Measurements from ENCODE around the gene TNFRSF8. TPM values are rescaled to one million over a fixed set of nuclear protein-coding genes. Genes with fewer than 3 reads are reported as not detected.

The TNFRSF8 gene
- total RNA-seq, 4 donors from 2014 or later: not detected

- Histone ChIP-seq H3K27ac (no peak overlapping the region), H3K4me3 (replicated peaks in 1 of 3) (no peak overlapping the region), H3K36me3 (no peaks in the 10 kb centered on the region), H3K27me3 (no peaks in the 10 kb centered on the region), H3K9me3 (no peaks in the 10 kb centered on the region), H3K4me1 (no peaks in the 10 kb centered on the region)
- TF ChIP-seq POLR2A (IDR thresholded peaks at IDR 0.05) (no peak), CTCF (IDR thresholded peaks at IDR 0.05) (no peak)
- WGBS, 2 donors: 82 to 83% methylated on average over 3 of the region's 3 CpGs
- DNase-seq: no peak
- intact Hi-C loops (cut with DNase I): no loop called here
Measured at GRCh38 chr1:12094180-12094579, 31.1 kb downstream of the TNFRSF8 start.

GRCh38 chr1:12095452-12096263 lies 32.6 kb downstream of the TNFRSF8 start:
- no peak overlapping the region for H3K4me3 ChIP-seq (replicated peaks in 1 of 3)
- WGBS, 2 donors: 92 to 94% methylated on average over 10 of the region's 10 CpGs
- H3K9me3 ChIP-seq: no peaks in the 10 kb centered on the region
- no peaks in the 10 kb centered on the region for H3K4me1 ChIP-seq
- intact Hi-C loops (cut with DNase I): no loop called here
- DNase-seq: no peak
- no peaks in the 10 kb centered on the region for H3K27me3 ChIP-seq
- H3K36me3 ChIP-seq: no peaks in the 10 kb centered on the region
- no peak overlapping the region for H3K27ac ChIP-seq
- TF ChIP-seq POLR2A (IDR thresholded peaks at IDR 0.05) (no peak), CTCF (IDR thresholded peaks at IDR 0.05) (no peak)

GRCh38 chr1:12096615-12097014 lies 33.5 kb downstream of the TNFRSF8 start:
- 93% methylated on average over 5 of the region's 5 CpGs for WGBS, 2 donors
- H3K9me3 ChIP-seq: no peaks in the 10 kb centered on the region
- no peak overlapping the region for H3K27ac ChIP-seq
- no peaks in the 10 kb centered on the region for H3K27me3 ChIP-seq
- TF ChIP-seq POLR2A (IDR thresholded peaks at IDR 0.05): no peak
- TF ChIP-seq CTCF (IDR thresholded peaks at IDR 0.05): no peak
- H3K4me3 ChIP-seq (replicated peaks in 1 of 3): no peak overlapping the region
- H3K4me1 ChIP-seq: no peaks in the 10 kb centered on the region
- DNase-seq: no peak
- no peaks in the 10 kb centered on the region for H3K36me3 ChIP-seq
- intact Hi-C loops (cut with DNase I): no loop called here

- H3K4me1 ChIP-seq: no peaks in the 10 kb centered on the region
- H3K27ac ChIP-seq: no peak overlapping the region
- TF ChIP-seq POLR2A (IDR thresholded peaks at IDR 0.05): no peak
- TF ChIP-seq CTCF (IDR thresholded peaks at IDR 0.05): no peak
- DNase-seq: no peak
- intact Hi-C loops (cut with DNase I): no loop called here
- no peaks in the 10 kb centered on the region for H3K9me3 ChIP-seq
- no peak overlapping the region for H3K4me3 ChIP-seq (replicated peaks in 1 of 3)
- no peaks in the 10 kb centered on the region for H3K27me3 ChIP-seq
- no peaks in the 10 kb centered on the region for H3K36me3 ChIP-seq
Measured at GRCh38 chr1:12097321-12097720, 34.2 kb downstream of the TNFRSF8 start.

- no peak for TF ChIP-seq CTCF (IDR thresholded peaks at IDR 0.05)
- no peak for TF ChIP-seq POLR2A (IDR thresholded peaks at IDR 0.05)
- no peaks in the 10 kb centered on the region for H3K4me1 ChIP-seq
- intact Hi-C loops (cut with DNase I): no loop called here
- H3K4me3 ChIP-seq (replicated peaks in 1 of 3): no peak overlapping the region
- H3K27me3 ChIP-seq: no peaks in the 10 kb centered on the region
- no peaks in the 10 kb centered on the region for H3K36me3 ChIP-seq
- no peak overlapping the region for H3K27ac ChIP-seq
- WGBS, 2 donors: 32 to 66% methylated on average over 1 of the region's 1 CpG
- no peak for DNase-seq
- no peaks in the 10 kb centered on the region for H3K9me3 ChIP-seq
Measured at GRCh38 chr1:12098786-12099185, 35.7 kb downstream of the TNFRSF8 start.

Data from thyroid gland (tissue), 4 donors.